HG03064 (cell line): ENCODE results near the gene ERF.
A peak's percentile ranks its signal among the peaks of the same experiment; 100 is the strongest.

Source experiments
- ATAC-seq: cut with Tn5 transposase; IDR thresholded peaks from one replicate; pipeline ENCODE4 v1.9.1; 2021; ENCODE audit warnings: low read depth; ENCODE audit not compliant: unreplicated experiment

ERF gene

DNA sequence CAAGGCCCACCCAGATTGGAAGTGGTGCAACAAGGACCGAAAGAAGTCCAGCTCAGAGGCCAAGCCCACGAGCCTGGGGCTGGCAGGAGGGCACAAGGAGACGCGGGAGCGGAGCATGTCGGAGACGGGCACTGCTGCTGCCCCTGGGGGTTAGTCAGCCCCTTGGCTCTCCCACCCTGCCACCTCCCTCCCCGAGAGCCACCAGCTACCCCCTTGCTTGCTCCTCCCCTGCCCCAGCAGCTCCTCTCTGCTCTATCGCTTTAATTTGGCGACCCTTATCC is 32.8 kb upstream of the ERF start:
- ATAC-seq, result no peak

- ATAC-seq, result no peak
These were observed 32.3 kb upstream of the ERF start for GRCh38 chr19:42287017-42287826.

GRCh38 chr19:42286349-42287016 is 31.6 kb upstream of the ERF start:
- no peak for ATAC-seq

- ATAC-seq, result no peak
These were observed 31.0 kb upstream of the ERF start for GRCh38 chr19:42285988-42286348.

- no peak for ATAC-seq
These were observed 30.6 kb upstream of the ERF start for GRCh38 chr19:42285541-42285941.

- ATAC-seq, result peak; percentile 5
These were observed 29.8 kb upstream of the ERF start for GRCh38 chr19:42284591-42285341.

DNA sequence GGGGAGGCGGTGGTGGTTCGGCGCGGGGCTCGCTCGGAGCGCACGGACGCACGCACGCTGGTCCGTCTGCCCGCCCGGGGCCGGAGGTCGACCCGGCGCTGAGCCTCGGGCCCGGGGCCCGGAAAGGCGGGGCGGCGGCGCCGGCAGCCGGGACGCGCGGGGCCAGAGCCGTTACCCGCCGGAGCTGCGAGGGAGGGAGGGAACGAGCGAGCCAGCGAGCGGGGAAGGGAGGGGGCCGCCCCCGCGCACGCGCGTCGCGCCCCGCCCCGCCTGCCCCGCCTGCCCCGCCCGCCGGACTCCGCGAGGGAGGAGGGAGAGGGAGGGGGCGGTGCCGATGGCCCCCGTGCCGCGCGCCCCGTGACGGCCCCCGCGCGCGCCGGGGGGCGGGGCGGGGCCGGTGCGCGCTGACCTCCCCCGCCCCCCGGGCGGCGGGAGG is 29.2 kb upstream of the ERF start:
- ATAC-seq, result peak; percentile 18

DNA sequence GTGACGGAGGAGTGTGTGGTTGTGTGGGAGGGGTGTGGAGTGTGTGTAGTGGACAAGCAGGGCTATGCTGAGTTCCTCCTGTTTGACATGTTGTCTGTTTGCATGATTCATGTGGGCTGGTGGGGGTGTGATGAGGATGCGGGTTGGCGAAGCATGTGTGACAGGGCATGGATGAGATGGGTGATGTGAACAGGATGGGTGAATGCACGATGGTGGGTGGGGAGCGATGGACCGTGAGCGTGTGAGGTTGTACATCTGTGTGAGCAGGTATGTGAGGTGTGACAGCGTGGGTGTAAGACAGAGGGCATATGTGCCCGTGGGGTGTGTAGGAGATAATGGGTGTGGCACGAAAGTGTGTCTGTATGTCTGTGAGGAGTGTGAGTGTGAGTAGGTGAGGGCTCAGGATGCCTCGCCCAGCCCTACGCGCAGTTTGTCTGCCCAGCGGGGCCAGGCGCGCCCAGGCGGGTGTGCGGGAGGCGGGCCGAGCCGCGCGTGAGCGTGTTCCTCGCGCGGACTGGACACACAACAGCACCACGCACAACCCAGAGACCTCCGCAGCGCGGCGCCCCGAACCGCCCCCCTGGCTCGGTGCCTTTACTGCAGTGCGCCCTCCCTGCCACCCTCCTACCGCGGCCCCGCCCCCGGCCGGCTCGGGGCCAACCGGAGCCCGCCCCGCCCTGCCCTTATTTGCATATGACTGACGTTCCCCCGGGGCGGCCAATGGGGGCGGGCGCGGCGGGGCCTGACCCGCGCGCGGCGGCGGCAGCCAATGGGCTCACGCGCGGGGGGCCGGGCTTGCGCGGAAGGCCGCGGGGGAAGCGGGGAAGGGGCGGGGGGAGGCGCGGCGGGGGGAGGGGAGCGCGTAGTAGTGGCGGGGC is 28.5 kb upstream of the ERF start:
- peak; percentile 44 for ATAC-seq

GRCh38 chr19:42282819-42283187 is 27.9 kb upstream of the ERF start:
- no peak for ATAC-seq

GRCh38 chr19:42281827-42282762 is 27.2 kb upstream of the ERF start:
- no peak for ATAC-seq

DNA sequence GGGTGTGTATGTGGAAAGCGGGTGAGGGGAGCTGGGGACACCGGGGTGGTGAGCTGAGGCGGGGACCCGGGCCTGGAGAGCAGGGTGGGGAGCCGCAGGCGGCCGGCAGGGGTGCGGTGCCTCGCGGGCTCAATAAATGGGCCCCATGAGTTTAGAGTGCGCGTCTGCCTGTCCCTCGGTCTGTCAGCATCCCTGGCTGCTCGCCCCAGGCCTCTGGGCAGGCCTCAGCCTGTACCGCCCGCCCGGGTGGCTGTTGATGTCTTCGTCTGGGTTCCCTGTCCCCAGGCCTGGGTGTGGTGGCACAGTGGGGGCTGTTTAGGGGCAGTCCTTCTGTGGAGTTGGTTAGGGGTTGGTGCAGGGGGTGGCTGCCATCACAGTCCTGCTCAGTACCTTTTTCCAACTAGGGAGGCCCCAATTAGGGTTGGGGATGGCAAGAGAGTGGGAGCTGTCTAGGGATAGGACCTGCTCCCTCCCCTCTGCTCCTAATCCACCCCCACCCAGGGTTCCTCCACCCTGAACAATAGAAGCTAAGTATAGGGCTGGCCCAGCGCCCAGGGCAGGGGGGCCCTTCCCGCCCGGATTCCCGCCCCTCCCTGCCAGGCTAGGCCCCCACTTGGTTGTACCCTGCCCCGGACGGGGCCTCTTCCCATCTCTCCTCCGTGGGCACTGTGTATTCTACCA is 26.4 kb upstream of the ERF start:
- no peak for ATAC-seq

- no peak for ATAC-seq
These were observed 25.9 kb upstream of the ERF start for GRCh38 chr19:42280815-42281145.

GRCh38 chr19:42279902-42280814 is 25.2 kb upstream of the ERF start:
- ATAC-seq, result no peak

- ATAC-seq, result no peak
These were observed 24.4 kb upstream of the ERF start for GRCh38 chr19:42279155-42279901.

- no peak for ATAC-seq
These were observed 23.7 kb upstream of the ERF start for GRCh38 chr19:42278452-42279154.

- ATAC-seq, result no peak
These were observed 23.0 kb upstream of the ERF start for GRCh38 chr19:42277821-42278451.

- no peak for ATAC-seq
These were observed 21.9 kb upstream of the ERF start for GRCh38 chr19:42276821-42277220.
